Subcutaneous abdominal adipose tissue (tissue), 5 donors: ENCODE data around the gene SLC27A4.

Source experiments
- H3K27ac ChIP-seq: one replicate; pipeline ENCODE4 v1.7.0; 2013; ENCODE audit warnings: low read depth, mild to moderate bottlenecking, inconsistent platforms, low read length, moderate library complexity
- H3K27me3 ChIP-seq, 5 donors: one replicate each; pipeline ENCODE4 v1.7.0; 2013; ENCODE audit warnings: low read length in 5 of 5, inconsistent platforms in 1 of 5; ENCODE audit not compliant: control insufficient read depth in 5 of 5, insufficient read depth in 4 of 5
- H3K36me3 ChIP-seq, 5 donors: one replicate each; pipeline ENCODE4 v1.7.0; 2013; ENCODE audit warnings: low read length in 5 of 5; ENCODE audit not compliant: control insufficient read depth in 5 of 5, insufficient read depth in 5 of 5
- H3K4me1 ChIP-seq, 5 donors: one replicate each; pipeline ENCODE4 v1.7.0; 2013; ENCODE audit warnings: low read length in 5 of 5, mild to moderate bottlenecking in 3 of 5, moderate library complexity in 1 of 5; ENCODE audit not compliant: control insufficient read depth in 5 of 5, insufficient read depth in 5 of 5
- H3K4me3 ChIP-seq, 5 donors: one replicate each; pipeline ENCODE4 v1.7.0; 2013; ENCODE audit warnings: low read length in 5 of 5, low read depth in 1 of 5
- H3K9ac ChIP-seq, 5 donors: one replicate each; pipeline ENCODE4 v1.7.0; 2013; ENCODE audit warnings: low read length in 5 of 5, mild to moderate bottlenecking in 4 of 5, moderate library complexity in 3 of 5
- H3K9me3 ChIP-seq, 5 donors: one replicate each; pipeline ENCODE4 v1.7.0; 2013; ENCODE audit warnings: low read length in 5 of 5; ENCODE audit not compliant: control insufficient read depth in 5 of 5
- donor health status: healthy.
- donor health status: healthy.
- donor health status: healthy.
- donor health status: healthy.
- donor health status: healthy.

The SLC27A4 gene

GRCh38 chr9:128339761-128340690 lies at the start of gene SLC27A4:
TSS of gene SLC27A4 (plus strand) at chr9:128340527. CDS start at chr9:128343133, 2,606 bp downstream.
- Histone ChIP-seq H3K27ac (no peak within 1 kb of the TSS), H3K36me3 (peaks cover 0 to 24% (median 20%) of the 10 kb centered on the region in 5 donors), H3K4me3 (peak within 1 kb of the TSS; percentile 71 to 84 (median 79)), H3K9me3 (no peaks in the 10 kb centered on the region), H3K9ac (peak within 1 kb of the TSS; percentile 70 to 85 (median 80)), H3K27me3 (no peaks in the 10 kb centered on the region), H3K4me1 (peaks cover 3 to 17% (median 15%) of the 10 kb centered on the region in 5 donors)

- Histone ChIP-seq H3K9ac (no peak overlapping the region), H3K27me3 (no peaks in the 10 kb centered on the region), H3K9me3 (no peaks in the 10 kb centered on the region), H3K27ac (no peak overlapping the region), H3K4me1 (peaks cover 0 to 4% (median 0%) of the 10 kb centered on the region in 5 donors), H3K4me3 (no peak overlapping the region), H3K36me3 (peaks cover 0 to 15% (median 14%) of the 10 kb centered on the region in 5 donors)
Measured at GRCh38 chr9:128292009-128292408, 48.3 kb upstream of the SLC27A4 start.

- H3K36me3 ChIP-seq = peaks cover 0 to 13% (median 11%) of the 10 kb centered on the region in 5 donors
- H3K9me3 ChIP-seq = no peaks in the 10 kb centered on the region
- no peak overlapping the region for H3K4me3 ChIP-seq
- H3K27ac ChIP-seq = no peak overlapping the region
- no peak overlapping the region for H3K9ac ChIP-seq
- no peaks in the 10 kb centered on the region for H3K27me3 ChIP-seq
- H3K4me1 ChIP-seq = peaks cover 0 to 4% (median 0%) of the 10 kb centered on the region in 5 donors
Measured at GRCh38 chr9:128293091-128293490, 47.2 kb upstream of the SLC27A4 start.

GRCh38 chr9:128294142-128294541 lies 46.2 kb upstream of the SLC27A4 start:
- Histone ChIP-seq H3K9me3 (no peaks in the 10 kb centered on the region), H3K4me1 (peaks cover 0 to 4% (median 0%) of the 10 kb centered on the region in 5 donors), H3K36me3 (peaks cover 0 to 3% (median under 1%) of the 10 kb centered on the region in 5 donors), H3K27me3 (no peaks in the 10 kb centered on the region), H3K27ac (no peak overlapping the region), H3K9ac (no peak overlapping the region), H3K4me3 (no peak overlapping the region)

GRCh38 chr9:128296340-128297220 lies 43.7 kb upstream of the SLC27A4 start:
- peaks cover 0 to 4% (median 0%) of the 10 kb centered on the region in 5 donors for H3K4me1 ChIP-seq
- peaks cover 0 to 3% (median 0%) of the 10 kb centered on the region in 5 donors for H3K36me3 ChIP-seq
- no peaks in the 10 kb centered on the region for H3K27me3 ChIP-seq
- no peaks in the 10 kb centered on the region for H3K9me3 ChIP-seq
- H3K4me3 ChIP-seq = no peak overlapping the region
- no peak overlapping the region for H3K27ac ChIP-seq
- no peak overlapping the region for H3K9ac ChIP-seq

GRCh38 chr9:128297221-128297773 lies 43.0 kb upstream of the SLC27A4 start:
- Histone ChIP-seq H3K4me3 (no peak overlapping the region), H3K27ac (no peak overlapping the region), H3K9ac (no peak overlapping the region), H3K27me3 (no peaks in the 10 kb centered on the region), H3K9me3 (no peaks in the 10 kb centered on the region), H3K36me3 (peaks cover 0 to 3% (median 0%) of the 10 kb centered on the region in 5 donors), H3K4me1 (peaks cover 0 to 4% (median 0%) of the 10 kb centered on the region in 5 donors)

GRCh38 chr9:128298535-128299482 lies 41.5 kb upstream of the SLC27A4 start:
- H3K4me3 ChIP-seq = no peak overlapping the region
- no peak overlapping the region for H3K27ac ChIP-seq
- H3K9ac ChIP-seq = no peak overlapping the region
- H3K36me3 ChIP-seq = peaks cover 0 to 3% (median 0%) of the 10 kb centered on the region in 5 donors
- H3K27me3 ChIP-seq = no peaks in the 10 kb centered on the region
- peaks cover 0 to 4% (median 0%) of the 10 kb centered on the region in 5 donors for H3K4me1 ChIP-seq
- no peaks in the 10 kb centered on the region for H3K9me3 ChIP-seq

- H3K4me3 ChIP-seq = no peak overlapping the region
- H3K9ac ChIP-seq = no peak overlapping the region
- H3K9me3 ChIP-seq = no peaks in the 10 kb centered on the region
- no peak overlapping the region for H3K27ac ChIP-seq
- no peaks in the 10 kb centered on the region for H3K27me3 ChIP-seq
- no peaks in the 10 kb centered on the region for H3K4me1 ChIP-seq
- peaks cover 0 to 12% (median 6%) of the 10 kb centered on the region in 5 donors for H3K36me3 ChIP-seq
Measured at GRCh38 chr9:128304136-128304970, 36.0 kb upstream of the SLC27A4 start.
